ENCODE measurements around the gene ACVR2B. TPM values are rescaled to one million over a fixed set of nuclear protein-coding genes. Genes with fewer than 3 reads are reported as not detected.
A peak's percentile ranks its signal among the peaks of the same experiment; 100 is the strongest.

The ACVR2B gene
- total RNA-seq, 5 donors from 2014 or later (not counting 1 experiment from before 2014, with no cell fraction given): 6.3 to 11.0 (median 8.1) TPM

- 0% methylated on average over 1 of the region's 1 CpG for WGBS (ENCODE audit: insufficient coverage)
- DNase-seq (no peak), ATAC-seq (replicated peaks in 1 of 4) (no peak)
- Histone ChIP-seq H3K9me3 (no peaks in the 10 kb centered on the region), H3K27me3 (replicated peaks in 1 of 2; ENCODE audit: control insufficient read depth in 2 of 2, extremely low read depth in 1 of 2, insufficient read depth in 2 of 2, low read length in 1 of 2) (no peaks in the 10 kb centered on the region), H3K27ac (ENCODE audit: low read length) (no peak overlapping the region), H3K4me3 (ENCODE audit: control insufficient read depth in 1 of 2, extremely low read depth in 1 of 2, low read length in 1 of 2) (no peak overlapping the region), H3K36me3 (ENCODE audit: control insufficient read depth in 2 of 2, extremely low read depth in 1 of 2, insufficient read depth in 1 of 2, low read length in 1 of 2) (peaks cover 0 to 20% of the 10 kb centered on the region in 2 donors), H3K4me1 (ENCODE audit: control insufficient read depth in 1 of 2, extremely low read depth in 1 of 2, insufficient read depth in 2 of 2, low read length in 2 of 2) (peaks cover 11 to 23% of the 10 kb centered on the region in 2 experiments)
- ChIA-PET POLR2A (interaction anchor here in 1 of 2 donors (0.6 kb wide), 1 partner anchor 20 kb away, joined by 3 read pairs; no protein-coding TSS in a partner anchor), CTCF (interaction anchor here in 1 of 2 donors (0.6 kb wide), 1 partner anchor 74 kb away, joined by 3 read pairs; no protein-coding TSS in a partner anchor)
- Mint-ChIP-seq H3K9me3 (no peaks in the 10 kb centered on the region), H3K36me3 (peaks cover 24% of the 10 kb centered on the region), H3K4me1 (peaks cover 35 to 38% (median 35%) of the 10 kb centered on the region in 3 donors), H3K4me3 (no peak overlapping the region), H3K27ac (peak overlapping the region in 1 of 2 donors; percentile 5), H3K27me3 (no peaks in the 10 kb centered on the region)
Measured at GRCh38 chr3:38516669-38517068, 63.0 kb downstream of the ACVR2B start.

GRCh38 chr3:38519000-38519399 is 65.3 kb downstream of the ACVR2B start:
- WGBS (ENCODE audit: insufficient coverage): no CpG with 5 or more reads among the region's 1 CpG
- Histone ChIP-seq H3K4me1 (ENCODE audit: control insufficient read depth in 1 of 2, extremely low read depth in 1 of 2, insufficient read depth in 2 of 2, low read length in 2 of 2) (peaks cover 11 to 23% of the 10 kb centered on the region in 2 experiments), H3K27ac (ENCODE audit: low read length) (peak overlapping the region; percentile 51), H3K27me3 (replicated peaks in 1 of 2; ENCODE audit: control insufficient read depth in 2 of 2, extremely low read depth in 1 of 2, insufficient read depth in 2 of 2, low read length in 1 of 2) (no peaks in the 10 kb centered on the region), H3K36me3 (ENCODE audit: control insufficient read depth in 2 of 2, extremely low read depth in 1 of 2, insufficient read depth in 1 of 2, low read length in 1 of 2) (peaks cover 0 to 21% of the 10 kb centered on the region in 2 donors), H3K9me3 (no peaks in the 10 kb centered on the region), H3K4me3 (ENCODE audit: control insufficient read depth in 1 of 2, extremely low read depth in 1 of 2, low read length in 1 of 2) (no peak overlapping the region)
- ATAC-seq (replicated peaks in 1 of 4) (no peak), DNase-seq (no peak)
- peak overlapping the region in 1 of 3 donors; percentile 46 for H3K4me3 Mint-ChIP-seq
- H3K4me1 Mint-ChIP-seq: peaks cover 35 to 39% (median 36%) of the 10 kb centered on the region in 3 donors
- peak overlapping the region; percentile 93 for H3K27ac Mint-ChIP-seq
- ChIA-PET POLR2A (interaction anchor here in 1 of 2 donors (0.5 to 0.6 kb wide), 2 partner anchors 16 to 22 kb away, joined by 3 to 11 read pairs; no protein-coding TSS in a partner anchor), CTCF (interaction anchor here (0.7 to 4.4 kb wide), 4 partner anchors 23 to 511 kb away, joined by 3 to 31 read pairs (median 3); partner anchors contain the start of gene EXOG (in 1 of the 2))
- no peaks in the 10 kb centered on the region for H3K27me3 Mint-ChIP-seq
- H3K9me3 Mint-ChIP-seq: no peaks in the 10 kb centered on the region
- H3K36me3 Mint-ChIP-seq: peaks cover 21% of the 10 kb centered on the region

GRCh38 chr3:38519651-38520050 is 66.0 kb downstream of the ACVR2B start:
- H3K4me1 ChIP-seq (ENCODE audit: control insufficient read depth in 1 of 2, extremely low read depth in 1 of 2, insufficient read depth in 2 of 2, low read length in 2 of 2): peaks cover 11 to 23% of the 10 kb centered on the region in 2 experiments
- peaks cover 3 to 22% of the 10 kb centered on the region in 2 donors for H3K36me3 ChIP-seq (ENCODE audit: control insufficient read depth in 2 of 2, extremely low read depth in 1 of 2, insufficient read depth in 1 of 2, low read length in 1 of 2)
- H3K27me3 Mint-ChIP-seq: no peaks in the 10 kb centered on the region
- peak overlapping the region; percentile 93 for H3K27ac Mint-ChIP-seq
- no peaks in the 10 kb centered on the region for H3K27me3 ChIP-seq (replicated peaks in 1 of 2; ENCODE audit: control insufficient read depth in 2 of 2, extremely low read depth in 1 of 2, insufficient read depth in 2 of 2, low read length in 1 of 2)
- ATAC-seq (replicated peaks in 1 of 4): peak; percentile 88 to 95 (median 92)
- H3K27ac ChIP-seq (ENCODE audit: low read length): peak overlapping the region; percentile 51
- H3K4me3 ChIP-seq (ENCODE audit: control insufficient read depth in 1 of 2, extremely low read depth in 1 of 2, low read length in 1 of 2): no peak overlapping the region
- peak in 28 of 35 experiments; percentile 4 to 65 (median 37) for DNase-seq
- 0% methylated on average over 1 of the region's 5 CpGs for WGBS (ENCODE audit: insufficient coverage)
- peaks cover 23% of the 10 kb centered on the region for H3K36me3 Mint-ChIP-seq
- H3K4me3 Mint-ChIP-seq: peak overlapping the region; percentile 46 to 63 (median 53)
- H3K4me1 Mint-ChIP-seq: peaks cover 35 to 39% (median 36%) of the 10 kb centered on the region in 3 donors
- ChIA-PET POLR2A (no interaction called here), CTCF (interaction anchor here in 1 of 2 donors (0.9 to 4.4 kb wide), 6 partner anchors 9 to 480 kb away, joined by 3 to 31 read pairs (median 16); partner anchors contain the start of gene EXOG)
- no peaks in the 10 kb centered on the region for H3K9me3 ChIP-seq
- H3K9me3 Mint-ChIP-seq: no peaks in the 10 kb centered on the region

GRCh38 chr3:38521391-38521987 is 67.8 kb downstream of the ACVR2B start:
- Mint-ChIP-seq H3K4me1 (peaks cover 35 to 39% (median 36%) of the 10 kb centered on the region in 3 donors), H3K27me3 (no peaks in the 10 kb centered on the region), H3K4me3 (no peak overlapping the region), H3K27ac (peak overlapping the region in 1 of 2 donors; percentile 76), H3K36me3 (peaks cover 33% of the 10 kb centered on the region), H3K9me3 (no peaks in the 10 kb centered on the region)
- DNase-seq: peak; percentile 19 to 82 (median 48)
- CTCF ChIA-PET: interaction anchor here (0.6 to 4.4 kb wide), 24 partner anchors 8 to 770 kb away, joined by 3 to 31 read pairs (median 4); partner anchors contain the start of gene EXOG (in 2 of the 2)
- H3K4me3 ChIP-seq (ENCODE audit: control insufficient read depth in 1 of 2, extremely low read depth in 1 of 2, low read length in 1 of 2): no peak overlapping the region
- POLR2A ChIA-PET: no interaction called here
- peak in 2 of 4 experiments; percentile 42 to 61 for ATAC-seq (replicated peaks in 1 of 4)
- WGBS (ENCODE audit: insufficient coverage): 12% methylated on average over 3 of the region's 5 CpGs
- no peak overlapping the region for H3K27ac ChIP-seq (ENCODE audit: low read length)
- H3K27me3 ChIP-seq (replicated peaks in 1 of 2; ENCODE audit: control insufficient read depth in 2 of 2, extremely low read depth in 1 of 2, insufficient read depth in 2 of 2, low read length in 1 of 2): no peaks in the 10 kb centered on the region
- H3K4me1 ChIP-seq (ENCODE audit: control insufficient read depth in 1 of 2, extremely low read depth in 1 of 2, insufficient read depth in 2 of 2, low read length in 2 of 2): peaks cover 11 to 23% of the 10 kb centered on the region in 2 experiments
- peaks cover 3 to 31% of the 10 kb centered on the region in 2 donors for H3K36me3 ChIP-seq (ENCODE audit: control insufficient read depth in 2 of 2, extremely low read depth in 1 of 2, insufficient read depth in 1 of 2, low read length in 1 of 2)
- H3K9me3 ChIP-seq: no peaks in the 10 kb centered on the region

- H3K9me3 Mint-ChIP-seq: no peaks in the 10 kb centered on the region
- WGBS (ENCODE audit: insufficient coverage): 94% methylated on average over 2 of the region's 6 CpGs
- Histone ChIP-seq H3K36me3 (ENCODE audit: control insufficient read depth in 2 of 2, extremely low read depth in 1 of 2, insufficient read depth in 1 of 2, low read length in 1 of 2) (peaks cover 3 to 35% of the 10 kb centered on the region in 2 donors), H3K27me3 (replicated peaks in 1 of 2; ENCODE audit: control insufficient read depth in 2 of 2, extremely low read depth in 1 of 2, insufficient read depth in 2 of 2, low read length in 1 of 2) (no peaks in the 10 kb centered on the region), H3K4me1 (ENCODE audit: control insufficient read depth in 1 of 2, extremely low read depth in 1 of 2, insufficient read depth in 2 of 2, low read length in 2 of 2) (peaks cover 11 to 23% of the 10 kb centered on the region in 2 experiments), H3K4me3 (ENCODE audit: control insufficient read depth in 1 of 2, extremely low read depth in 1 of 2, low read length in 1 of 2) (no peak overlapping the region), H3K27ac (ENCODE audit: low read length) (no peak overlapping the region), H3K9me3 (no peaks in the 10 kb centered on the region)
- ChIA-PET POLR2A (interaction anchor here in 1 of 2 donors (0.6 kb wide), 1 partner anchor 453 kb away, joined by 3 read pairs; no protein-coding TSS in a partner anchor), CTCF (interaction anchor here (0.6 to 4.4 kb wide), 20 partner anchors 8 to 770 kb away, joined by 3 to 31 read pairs (median 4); partner anchors contain the start of gene EXOG (in 1 of the 2))
- H3K36me3 Mint-ChIP-seq: peaks cover 32% of the 10 kb centered on the region
- H3K4me3 Mint-ChIP-seq: no peak overlapping the region
- no peak for ATAC-seq (replicated peaks in 1 of 4)
- DNase-seq: no peak
- H3K27ac Mint-ChIP-seq: no peak overlapping the region
- H3K27me3 Mint-ChIP-seq: no peaks in the 10 kb centered on the region
- peaks cover 35 to 39% (median 36%) of the 10 kb centered on the region in 3 donors for H3K4me1 Mint-ChIP-seq
Measured at GRCh38 chr3:38522002-38522401, 68.3 kb downstream of the ACVR2B start.

GRCh38 chr3:38524141-38524739 is 70.5 kb downstream of the ACVR2B start:
- H3K4me1 Mint-ChIP-seq: peaks cover 24 to 31% (median 24%) of the 10 kb centered on the region in 3 donors
- H3K36me3 Mint-ChIP-seq: peaks cover 40% of the 10 kb centered on the region
- Histone ChIP-seq H3K27ac (ENCODE audit: low read length) (no peak overlapping the region), H3K4me1 (ENCODE audit: control insufficient read depth in 1 of 2, extremely low read depth in 1 of 2, insufficient read depth in 2 of 2, low read length in 2 of 2) (peaks cover 11 to 16% of the 10 kb centered on the region in 2 experiments), H3K27me3 (replicated peaks in 1 of 2; ENCODE audit: control insufficient read depth in 2 of 2, extremely low read depth in 1 of 2, insufficient read depth in 2 of 2, low read length in 1 of 2) (no peaks in the 10 kb centered on the region), H3K9me3 (no peaks in the 10 kb centered on the region), H3K4me3 (ENCODE audit: control insufficient read depth in 1 of 2, extremely low read depth in 1 of 2, low read length in 1 of 2) (no peak overlapping the region), H3K36me3 (ENCODE audit: control insufficient read depth in 2 of 2, extremely low read depth in 1 of 2, insufficient read depth in 1 of 2, low read length in 1 of 2) (peaks cover 3 to 44% of the 10 kb centered on the region in 2 donors)
- H3K27me3 Mint-ChIP-seq: no peaks in the 10 kb centered on the region
- no peak overlapping the region for H3K27ac Mint-ChIP-seq
- ChIA-PET CTCF (interaction anchor here (0.5 to 1.4 kb wide), 3 partner anchors 21 to 46 kb away, joined by 4 to 10 read pairs (median 5); partner anchors contain the start of gene EXOG (in 1 of the 2)), POLR2A (no interaction called here)
- no peaks in the 10 kb centered on the region for H3K9me3 Mint-ChIP-seq
- no peak for ATAC-seq (replicated peaks in 1 of 4)
- H3K4me3 Mint-ChIP-seq: no peak overlapping the region
- no peak for DNase-seq
- 98% methylated on average over 5 of the region's 5 CpGs for WGBS (ENCODE audit: insufficient coverage)

All from T-cell (primary cell).